Heart right ventricle (tissue), 16 donors: ENCODE data around the gene PTPN22. TPM values are rescaled to one million over a fixed set of nuclear protein-coding genes. Genes with fewer than 3 reads are reported as not detected.

ENCODE experiments used
- ATAC-seq, 8 donors: fragments of 200-7000 bp; cut with Tn5 transposase; one replicate each; pipeline ENCODE4 v1.9.1; 2020; ENCODE audit warnings: mild to moderate bottlenecking in 8 of 8, moderate library complexity in 8 of 8, moderate number of reproducible peaks in 1 of 8
- DNase-seq, 2 donors: peaks; one replicate each; pipeline ENCODE4 v3.0.0-alpha.2; 2020
- H3K27ac ChIP-seq, 10 donors: fragments of 200-600 bp; sonication (generic) in 2 of 10; one replicate each; pipeline versions ENCODE4 v1.5.0 to v1.8.0; 2020 to 2022; ENCODE audit warnings: mild to moderate bottlenecking in 3 of 10
- H3K27me3 ChIP-seq, 7 donors: fragments of 200-600 bp; one replicate each; pipeline ENCODE4 v1.8.0; 2021 to 2022; ENCODE audit warnings: mild to moderate bottlenecking in 2 of 7
- H3K36me3 ChIP-seq, 9 donors: fragments of 200-600 bp; sonication (generic) in 1 of 9; one replicate each; pipeline versions ENCODE4 v1.5.0 to v1.8.0; 2020 to 2022; ENCODE audit warnings: mild to moderate bottlenecking in 2 of 9
- H3K4me1 ChIP-seq, 9 donors: fragments of 200-600 bp; sonication (generic) in 1 of 9; one replicate each; pipeline versions ENCODE4 v1.5.0 to v1.8.0; 2020 to 2022; ENCODE audit warnings: mild to moderate bottlenecking in 4 of 9
- H3K4me3 ChIP-seq, 10 donors: fragments of 200-600 bp; sonication (generic) in 2 of 10; one replicate each; pipeline versions ENCODE4 v1.5.0 to v1.8.0; 2020 to 2022; ENCODE audit warnings: mild to moderate bottlenecking in 7 of 10, moderate library complexity in 2 of 10
- H3K9me3 ChIP-seq, 11 donors: fragments of 200-600 bp in 10 of 11; sonication (generic) in 2 of 11; one replicate each; pipeline versions ENCODE4 v1.5.0 to v1.8.0; 2013 to 2022; ENCODE audit warnings: mild to moderate bottlenecking in 2 of 11, control low read depth in 1 of 11, moderate library complexity in 1 of 11
- WGBS, 2 donors: extraction: QIAGEN DNeasy Blood & Tissue Kit; methylation state at CpG; one replicate each; pipeline ENCODE4 v1.1.7; 2013; ENCODE audit warnings: inconsistent platforms in 1 of 2; 5-methylcytosine and 5-hydroxymethylcytosine counted together
- intact Hi-C, 10 donors: fragments of 100-400 bp; cut with DNase I; formaldehyde crosslinking; loops; one replicate each; pipeline versions ENCODE4 v1.11.1 to v1.14.2; 2022
- polyA plus RNA-seq, 2 donors: library from polyadenylated mRNA; stranded (reverse); fragments of 200-250 nt; gene quantifications; one replicate each; pipeline ENCODE4 v1.2.3, GENCODE V29; 2013
- total RNA-seq, 10 donors: library from RNA; stranded (reverse); fragmentation: NEBNext Ultra II Directional in 3 of 10; extraction: Animal tissue kit (Norgen Biotek cat#: 25700) in 3 of 10; gene quantifications; one replicate each; pipeline versions ENCODE4 v1.2.1 to v1.2.4, GENCODE V29; 2021 to 2023
- TF ChIP-seq, protein P1 (sequence below), 9 donors: fragments of 200-600 bp; sonication (generic) in 2 of 9; IDR thresholded peaks; one replicate each; pipeline versions ENCODE4 v1.5.0 to v1.8.0; 2021 to 2022; ENCODE audit warnings: antibody characterized with exemption in 9 of 9, mild to moderate bottlenecking in 5 of 9, moderate library complexity in 1 of 9
- donor health status: Arrhythmogenic right ventricular cardiomyopathy.
- donor health status: ischemic (EF 13 %, LVEDD 7.1; RV severe dilation, severe dysfunction).
- donor health status: healthy with polysubstance abuse.
- donor health status: DM: no; HTN: yes; CAD: no.
- donor health status: DM: no; HTN: no; CAD: no.
- donor health status: ischemic (EF 25% LVEDD 6.9; RV normal size, moderate dysfunction).
- donor health status: ischemic (EF 25% LVEDD 5.7; RV mildly dilated, moderate dysfunction).
- donor health status: healthy.
- donor health status: DM: yes; HTN: yes; CAD: no.
- donor health status: Ischemic cardiomyopathy.
- donor health status: ischemic (EF 35%, LVEDD 5.7; RV mildly dilated, moderate dysfunction).
- donor health status: nonischemic (EF 11% LVEDD 7.7; RV severe dilation, severe dysfunction).
- donor health status: DM: yes; HTN: yes; CAD: no.
- donor health status: PGD.
- donor health status: ischemic (EF 29% LVEDD 5.4; RV normal size, mild dysfunction).
- donor health status: nonischemic (EF 23%, LVEDD 6.1; RV moderate dilation, normal function).

PTPN22 gene
- total and polyA plus RNA-seq, 12 donors = 0.13 to 3.3 (median 0.54) TPM

DNA sequence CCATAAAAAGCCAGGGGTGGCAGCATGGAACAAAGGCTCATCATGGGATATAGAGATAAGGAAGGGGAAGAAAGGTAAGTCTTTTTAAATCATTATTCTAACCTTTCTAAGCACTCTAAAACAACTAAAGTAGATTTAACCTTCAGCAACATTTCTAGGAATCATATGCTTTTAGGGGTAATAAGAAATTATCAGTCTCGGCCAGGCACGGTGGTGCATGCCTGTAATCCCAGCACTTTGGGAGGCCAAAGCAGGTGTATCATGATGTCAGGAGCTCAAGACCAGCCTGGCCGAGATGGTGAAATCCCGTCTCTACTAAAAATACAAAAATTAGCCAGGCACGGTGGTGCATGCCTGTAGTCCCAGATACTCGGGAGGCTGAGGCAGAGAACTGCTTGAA is 92.0 kb downstream of the PTPN22 start:
- intact Hi-C loops = no loop called here
- 92 to 95% methylated on average over 6 of the region's 6 CpGs for WGBS, 2 donors

DNA sequence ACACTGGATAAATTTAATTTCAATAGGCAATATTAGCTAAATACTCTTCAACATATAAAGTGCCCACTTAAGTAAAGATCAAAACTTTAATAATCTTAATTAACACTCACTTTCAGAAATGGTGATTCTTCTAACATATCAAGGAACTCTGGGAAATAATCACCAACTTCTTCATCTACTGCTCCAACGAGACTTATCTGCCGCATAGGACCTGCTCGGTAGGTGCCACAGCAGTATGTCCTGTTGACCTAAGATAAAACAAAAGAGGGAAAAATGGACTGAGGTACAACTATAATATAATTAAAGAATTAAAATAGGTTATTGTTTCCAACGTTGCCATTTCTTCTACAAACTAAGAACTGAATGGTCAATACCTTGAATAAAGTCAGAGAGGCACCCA is 94.0 kb downstream of the PTPN22 start:
- peaks cover 0 to 3% (median 0%) of the 10 kb centered on the region in 11 donors for H3K9me3 ChIP-seq
- intact Hi-C loops = no loop called here
- ATAC-seq = no peak
- no peaks in the 10 kb centered on the region for H3K27me3 ChIP-seq
- WGBS, 2 donors = 86 to 95% methylated on average over 4 of the region's 4 CpGs
- H3K4me1 ChIP-seq = peaks cover 2 to 32% (median 18%) of the 10 kb centered on the region in 9 donors
- DNase-seq = no peak
- H3K4me3 ChIP-seq = no peak overlapping the region
- TF ChIP-seq, protein P1, sequence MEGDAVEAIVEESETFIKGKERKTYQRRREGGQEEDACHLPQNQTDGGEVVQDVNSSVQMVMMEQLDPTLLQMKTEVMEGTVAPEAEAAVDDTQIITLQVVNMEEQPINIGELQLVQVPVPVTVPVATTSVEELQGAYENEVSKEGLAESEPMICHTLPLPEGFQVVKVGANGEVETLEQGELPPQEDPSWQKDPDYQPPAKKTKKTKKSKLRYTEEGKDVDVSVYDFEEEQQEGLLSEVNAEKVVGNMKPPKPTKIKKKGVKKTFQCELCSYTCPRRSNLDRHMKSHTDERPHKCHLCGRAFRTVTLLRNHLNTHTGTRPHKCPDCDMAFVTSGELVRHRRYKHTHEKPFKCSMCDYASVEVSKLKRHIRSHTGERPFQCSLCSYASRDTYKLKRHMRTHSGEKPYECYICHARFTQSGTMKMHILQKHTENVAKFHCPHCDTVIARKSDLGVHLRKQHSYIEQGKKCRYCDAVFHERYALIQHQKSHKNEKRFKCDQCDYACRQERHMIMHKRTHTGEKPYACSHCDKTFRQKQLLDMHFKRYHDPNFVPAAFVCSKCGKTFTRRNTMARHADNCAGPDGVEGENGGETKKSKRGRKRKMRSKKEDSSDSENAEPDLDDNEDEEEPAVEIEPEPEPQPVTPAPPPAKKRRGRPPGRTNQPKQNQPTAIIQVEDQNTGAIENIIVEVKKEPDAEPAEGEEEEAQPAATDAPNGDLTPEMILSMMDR (IDR thresholded peaks at IDR 0.05) = no peak
- H3K36me3 ChIP-seq = peaks cover 0 to 54% (median 8%) of the 10 kb centered on the region in 9 donors
- H3K27ac ChIP-seq = no peak overlapping the region

More for the DNA sequence above, 92.0 kb downstream of the PTPN22 start:
- TF ChIP-seq, protein P1 (IDR thresholded peaks at IDR 0.05) = no peak
- DNase-seq (no peak), ATAC-seq (no peak)
- Histone ChIP-seq H3K9me3 (peaks cover 0 to 3% (median 0%) of the 10 kb centered on the region in 11 donors), H3K27ac (peak overlapping the region in 1 of 10 donors; percentile 78), H3K36me3 (peaks cover 0 to 34% (median 8%) of the 10 kb centered on the region in 9 donors), H3K4me1 (peaks cover 10 to 51% (median 37%) of the 10 kb centered on the region in 9 donors), H3K4me3 (no peak overlapping the region), H3K27me3 (no peaks in the 10 kb centered on the region)

- DNase-seq (no peak), ATAC-seq (no peak)
- intact Hi-C loops = no loop called here
- H3K4me1 ChIP-seq = peaks cover 0 to 20% (median 14%) of the 10 kb centered on the region in 9 donors
- no peak overlapping the region for H3K4me3 ChIP-seq
- TF ChIP-seq, protein P1 (IDR thresholded peaks at IDR 0.05) = no peak
- H3K27me3 ChIP-seq = no peaks in the 10 kb centered on the region
- H3K36me3 ChIP-seq = peaks cover 0 to 67% (median 10%) of the 10 kb centered on the region in 9 donors
- WGBS, 2 donors = 69 to 90% methylated on average over 1 of the region's 1 CpG
- no peaks in the 10 kb centered on the region for H3K9me3 ChIP-seq
- no peak overlapping the region for H3K27ac ChIP-seq
Observed at GRCh38 chr1:113770031-113770430, 101.5 kb downstream of the PTPN22 start.

DNA sequence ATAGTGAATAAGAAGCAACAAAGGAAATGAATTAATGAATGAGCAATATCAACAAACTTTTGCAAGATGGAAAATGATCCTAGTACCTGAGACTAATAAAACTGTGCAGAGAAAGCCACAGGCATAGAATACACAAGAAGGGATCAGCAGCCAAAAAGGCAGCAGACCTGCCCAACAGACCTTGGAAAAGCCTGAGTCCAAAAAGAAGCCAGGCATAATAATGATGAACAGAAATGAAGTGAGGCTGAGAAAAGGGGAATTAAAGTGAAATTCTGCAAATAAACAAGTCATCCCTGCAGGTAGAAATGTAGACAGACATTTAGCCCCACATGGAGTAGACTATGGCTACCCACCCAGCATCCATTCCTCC is 101.9 kb downstream of the PTPN22 start:
- intact Hi-C loops = no loop called here
- ATAC-seq (no peak), DNase-seq (no peak)
- peaks cover 0 to 67% (median 10%) of the 10 kb centered on the region in 9 donors for H3K36me3 ChIP-seq
- peak overlapping the region in 1 of 10 donors; percentile 36 for H3K27ac ChIP-seq
- no peaks in the 10 kb centered on the region for H3K9me3 ChIP-seq
- TF ChIP-seq, protein P1 (IDR thresholded peaks at IDR 0.05) = no peak
- peaks cover 0 to 20% (median 14%) of the 10 kb centered on the region in 9 donors for H3K4me1 ChIP-seq
- H3K4me3 ChIP-seq = no peak overlapping the region
- H3K27me3 ChIP-seq = no peaks in the 10 kb centered on the region
